ENCODE data around the gene COMMD1. TPM values are rescaled to one million over a fixed set of nuclear protein-coding genes. Genes with fewer than 3 reads are reported as not detected.

The COMMD1 gene
- total and polyA plus RNA-seq, 2 experiments from 2014 or later = 54.9 to 83.7 TPM

- TF ChIP-seq ZNF462 (CRISPR knock-in tag; IDR thresholded peaks at IDR 0.05) = no peak
- TF ChIP-seq EZH2phosphoT487 (IDR thresholded peaks at IDR 0.05; ENCODE audit: unreplicated experiment) = no peak
- no peak for TF ChIP-seq EZH2 (IDR thresholded peaks at IDR 0.05; ENCODE audit: low read depth, unreplicated experiment)
- no peak for TF ChIP-seq CREB1 (CRISPR knock-in tag; IDR thresholded peaks at IDR 0.05; ENCODE audit: low read depth)
- no peak for TF ChIP-seq JUNB (IDR thresholded peaks at IDR 0.05; ENCODE audit: unreplicated experiment)
- TF ChIP-seq NANOG (IDR thresholded peaks at IDR 0.05; ENCODE audit: borderline replicate concordance) = no peak
- no peak for TF ChIP-seq STAT1 (IDR thresholded peaks at IDR 0.05; ENCODE audit: unreplicated experiment)
Observed at GRCh38 chr2:62016957-62017356, 111.5 kb downstream of the COMMD1 start (continued).

GRCh38 chr2:62029910-62030309 lies 124.4 kb downstream of the COMMD1 start:
- H3K4me3 Mint-ChIP-seq = no peak overlapping the region
- peak overlapping the region; percentile 9; the same call in 1 of the 2 replicates for H3K27ac Mint-ChIP-seq
- DNase-seq (ENCODE audit: low spot score) (no peak), ATAC-seq (no peak)
- no peaks in the 10 kb centered on the region for H4K20me1 ChIP-seq (replicated peaks; ENCODE audit: insufficient read depth)
- no peaks in the 10 kb centered on the region for H3K36me3 ChIP-seq (ENCODE audit: insufficient read depth)
- H3K4me2 ChIP-seq = no peak overlapping the region
- no peaks in the 10 kb centered on the region for H3K9me3 Mint-ChIP-seq
- no peak overlapping the region for H2AFZ ChIP-seq
- H3K9me2 ChIP-seq (ENCODE audit: insufficient read depth) = no peaks in the 10 kb centered on the region
- peaks cover 4% of the 10 kb centered on the region for H3K27me3 Mint-ChIP-seq (ENCODE audit: insufficient read depth, low read depth, poor library complexity)
- H3K27ac ChIP-seq (ENCODE audit: low read depth) = no peak overlapping the region
- no peaks in the 10 kb centered on the region for H3K27me3 ChIP-seq (ENCODE audit: insufficient read depth)
- no peak overlapping the region for H3K4me3 ChIP-seq
- H3K36me3 Mint-ChIP-seq (ENCODE audit: low read depth) = no peaks in the 10 kb centered on the region
- H3K4me1 ChIP-seq (ENCODE audit: insufficient read depth) = no peaks in the 10 kb centered on the region; the same call in 1 of the 2 replicates
- H3K4me1 Mint-ChIP-seq = peaks cover 13% of the 10 kb centered on the region
- H3F3A ChIP-seq (replicated peaks; ENCODE audit: low read depth) = no peaks in the 10 kb centered on the region
- no peaks in the 10 kb centered on the region for H3K79me2 ChIP-seq (replicated peaks; ENCODE audit: insufficient read depth)
- TF ChIP-seq ZNF331 (CRISPR knock-in tag; IDR thresholded peaks at IDR 0.05; ENCODE audit: low read depth) (no peak), POLR2AphosphoS5 (IDR thresholded peaks at IDR 0.05; ENCODE audit: low read depth) (no peak), ZNF462 (CRISPR knock-in tag; IDR thresholded peaks at IDR 0.05) (no peak), ETS1 (IDR thresholded peaks at IDR 0.05) (no peak), EZH2phosphoT487 (IDR thresholded peaks at IDR 0.05; ENCODE audit: unreplicated experiment) (no peak)

All from GM23338 (cell line).